Liver (tissue), 3 donors: Measurements from ENCODE around the gene ERC1.

Experiments
- CTCF ChIP-seq: fragments of 150-350 bp; IDR thresholded peaks from 2 replicates; pipeline ENCODE4 v1.5.1; 2017; ENCODE audit warnings: improper control_type of control experiment, low read depth, low read length; ENCODE audit not compliant: missing input control
- EGR1 ChIP-seq, 2 donors: IDR thresholded peaks; 2 replicates each; pipeline ENCODE4 v1.6.1; 2016 to 2018; ENCODE audit warnings: antibody characterized with exemption in 2 of 2, low read depth in 2 of 2
- RAD21 ChIP-seq, 2 donors: IDR thresholded peaks; 2 replicates each; pipeline ENCODE4 v1.6.1; 2016; ENCODE audit warnings: antibody characterized with exemption in 2 of 2, mild to moderate bottlenecking in 2 of 2
- ZBTB33 ChIP-seq: IDR thresholded peaks from 2 replicates; pipeline ENCODE4 v1.6.1; 2016; ENCODE audit warnings: antibody characterized with exemption
- donor health status: healthy.
- donor health status: healthy.

GRCh38 chr12:1311145-1311544 lies 320.1 kb downstream of the ERC1 start:
- TF ChIP-seq CTCF (no peak), ZBTB33 (no peak), RAD21 (IDR thresholded peaks at IDR 0.05) (no peak), EGR1 (IDR thresholded peaks at IDR 0.05; ENCODE audit: low read depth in 2 of 2) (no peak)
